PFSK-1 (cell line): Measurements from ENCODE around the gene PAX8.

Experiments used
- FOXP2 ChIP-seq: optimal IDR thresholded peaks from 2 replicates; pipeline ENCODE3; 2011; ENCODE audit warnings: borderline replicate concordance, control low read depth, inconsistent platforms; ENCODE audit not compliant: insufficient read depth; ENCODE audit errors: extremely low read length, extremely low read depth
- POLR2AphosphoS5 ChIP-seq: IDR thresholded peaks from 2 replicates; pipeline ENCODE4 v1.6.1; 2012; ENCODE audit warnings: low read depth, mild to moderate bottlenecking, control low read depth, low read length, moderate library complexity
- REST ChIP-seq, 2 experiments: IDR thresholded peaks; 2 replicates each; pipeline versions ENCODE4 v1.6.1 to v1.8.0; 2011 to 2012; ENCODE audit warnings: low read depth in 2 of 2, low read length in 2 of 2, control low read depth in 1 of 2, inconsistent platforms in 1 of 2, mild to moderate bottlenecking in 1 of 2, moderate library complexity in 1 of 2; ENCODE audit not compliant: insufficient read depth in 1 of 2
- SIN3A ChIP-seq: IDR thresholded peaks from 2 replicates; pipeline ENCODE4 v1.6.1; 2012; ENCODE audit warnings: mild to moderate bottlenecking, low read length, moderate library complexity, borderline replicate concordance; ENCODE audit not compliant: insufficient read depth
- TAF1 ChIP-seq: IDR thresholded peaks from 2 replicates; pipeline ENCODE4 v1.6.1; 2012; ENCODE audit warnings: low read length, control low read depth, borderline replicate concordance; ENCODE audit not compliant: insufficient read depth

Gene PAX8

GRCh38 chr2:113283704-113284284 lies 5.1 kb upstream of the PAX8 start:
- TF ChIP-seq FOXP2: no peak
- TF ChIP-seq SIN3A: no peak
- TF ChIP-seq POLR2AphosphoS5: no peak
- TF ChIP-seq REST (IDR thresholded peaks at IDR 0.05; ENCODE audit: insufficient read depth in 1 of 2, low read depth in 2 of 2, low read length in 2 of 2): no peak
- no peak for TF ChIP-seq TAF1

DNA sequence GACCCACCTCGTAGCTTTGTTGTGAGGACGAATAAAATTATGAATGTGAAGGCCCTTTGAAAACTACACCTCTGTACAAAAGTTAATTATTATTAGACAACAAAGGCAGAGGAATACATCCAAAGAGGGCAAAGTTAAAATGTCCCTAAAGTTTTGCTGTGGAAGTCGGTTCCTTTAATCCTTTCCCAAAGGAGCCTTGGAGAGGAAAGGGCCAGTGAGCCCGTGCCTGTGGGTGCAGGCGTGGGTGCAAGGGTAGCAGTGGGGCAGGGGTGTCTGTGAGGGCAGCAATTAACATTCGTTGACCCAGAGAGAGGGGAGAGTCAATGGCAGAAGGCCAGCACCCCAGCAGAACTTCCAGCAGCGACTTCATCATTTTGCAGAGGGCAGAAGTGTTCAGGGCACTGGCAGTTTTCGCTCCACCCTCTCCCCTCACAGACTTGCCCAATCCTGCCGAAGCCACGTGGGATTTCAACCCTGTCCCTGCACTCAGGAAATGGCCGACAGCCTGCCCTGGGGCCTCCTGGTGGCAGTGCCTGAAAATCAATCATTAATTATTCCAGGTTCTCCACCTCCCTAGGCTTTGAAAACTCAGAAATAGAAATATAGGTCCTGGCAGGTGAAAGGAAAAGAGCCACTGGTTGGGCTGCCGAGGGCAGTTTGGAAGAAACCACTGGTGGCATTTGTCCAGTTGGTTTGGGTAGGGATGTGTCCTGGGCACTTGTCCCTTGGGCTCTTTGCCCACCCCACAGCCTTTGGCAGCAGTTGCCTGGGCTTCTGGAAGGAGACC lies 4.2 kb upstream of the PAX8 start:
- TF ChIP-seq FOXP2: no peak
- no peak for TF ChIP-seq POLR2AphosphoS5
- TF ChIP-seq SIN3A: no peak
- TF ChIP-seq TAF1: no peak
- TF ChIP-seq REST (IDR thresholded peaks at IDR 0.05; ENCODE audit: insufficient read depth in 1 of 2, low read depth in 2 of 2, low read length in 2 of 2): no peak

GRCh38 chr2:113281910-113282746 lies 3.4 kb upstream of the PAX8 start:
- TF ChIP-seq POLR2AphosphoS5: no peak

GRCh38 chr2:113278073-113278741 lies 514 bp downstream of the PAX8 start:
- TF ChIP-seq SIN3A: no peak
- no peak for TF ChIP-seq FOXP2
- no peak for TF ChIP-seq TAF1
- TF ChIP-seq POLR2AphosphoS5: no peak
- no peak for TF ChIP-seq REST (IDR thresholded peaks at IDR 0.05; ENCODE audit: insufficient read depth in 1 of 2, low read depth in 2 of 2, low read length in 2 of 2)

- TF ChIP-seq REST (IDR thresholded peaks at IDR 0.05; ENCODE audit: insufficient read depth in 1 of 2, low read depth in 2 of 2, low read length in 2 of 2) (no peak), FOXP2 (no peak), POLR2AphosphoS5 (no peak), SIN3A (no peak), TAF1 (no peak)
These were observed 1.1 kb downstream of the PAX8 start for GRCh38 chr2:113277474-113278072.
